Ishikawa (cell line): ENCODE data around the gene UPK3A.

Experiments
- CEBPB ChIP-seq: IDR thresholded peaks from 2 replicates; pipeline ENCODE4 v1.6.1; 2012
- CREB1 ChIP-seq: IDR thresholded peaks from 2 replicates; pipeline ENCODE4 v1.6.1; 2012; ENCODE audit warnings: low read depth
- EGR1 ChIP-seq: IDR thresholded peaks from 2 replicates; pipeline ENCODE4 v1.6.1; 2012
- EP300 ChIP-seq: IDR thresholded peaks from 2 replicates; pipeline ENCODE4 v1.6.1; 2012; ENCODE audit warnings: borderline replicate concordance
- FOXM1 ChIP-seq: IDR thresholded peaks from 2 replicates; pipeline ENCODE4 v1.6.1; 2012; ENCODE audit warnings: low read depth, borderline replicate concordance
- MAX ChIP-seq: IDR thresholded peaks from 2 replicates; pipeline ENCODE4 v1.6.1; 2012
- NFIC ChIP-seq: IDR thresholded peaks from 2 replicates; pipeline ENCODE4 v1.6.1; 2012
- RAD21 ChIP-seq: IDR thresholded peaks from 2 replicates; pipeline ENCODE4 v1.6.1; 2012; ENCODE audit warnings: low read depth
- REST ChIP-seq: IDR thresholded peaks from 2 replicates; pipeline ENCODE4 v1.6.1; 2012; ENCODE audit warnings: low read depth, mild to moderate bottlenecking
- TAF1 ChIP-seq: IDR thresholded peaks from 2 replicates; pipeline ENCODE4 v1.6.1; 2012; ENCODE audit warnings: low read depth, mild to moderate bottlenecking
- TCF12 ChIP-seq: IDR thresholded peaks from 2 replicates; pipeline ENCODE4 v1.6.1; 2012; ENCODE audit warnings: low read depth
- TEAD4 ChIP-seq: IDR thresholded peaks from 2 replicates; pipeline ENCODE4 v1.6.1; 2012
- USF1 ChIP-seq: IDR thresholded peaks from 2 replicates; pipeline ENCODE4 v1.6.1; 2012
- YY1 ChIP-seq: IDR thresholded peaks from 2 replicates; pipeline ENCODE4 v1.6.1; 2012; ENCODE audit warnings: low read depth
- ZBTB7A ChIP-seq: IDR thresholded peaks from 2 replicates; pipeline ENCODE4 v1.6.1; 2012; ENCODE audit warnings: low read depth

Gene UPK3A

GRCh38 chr22:45335854-45336522 lies 51.2 kb downstream of the UPK3A start:
- no peak for TF ChIP-seq CREB1
- no peak for TF ChIP-seq EGR1
- no peak for TF ChIP-seq NFIC
- TF ChIP-seq TEAD4: no peak
- no peak for TF ChIP-seq TCF12
- TF ChIP-seq REST: no peak
- TF ChIP-seq RAD21: no peak
- TF ChIP-seq ZBTB7A: no peak
- no peak for TF ChIP-seq EP300
- TF ChIP-seq TAF1: no peak
- no peak for TF ChIP-seq MAX
- no peak for TF ChIP-seq USF1

GRCh38 chr22:45336971-45337431 lies 52.3 kb downstream of the UPK3A start:
- TF ChIP-seq TEAD4: no peak
- TF ChIP-seq ZBTB7A: no peak

- TF ChIP-seq CREB1 (no peak), FOXM1 (no peak), CEBPB (no peak), TAF1 (no peak), TCF12 (no peak), RAD21 (no peak), EP300 (no peak), ZBTB7A (no peak), EGR1 (no peak), USF1 (no peak), MAX (no peak), YY1 (no peak), NFIC (no peak), TEAD4 (no peak), REST (no peak)
These were observed 52.8 kb downstream of the UPK3A start for GRCh38 chr22:45337536-45337935.

GRCh38 chr22:45338795-45339194 lies 54.0 kb downstream of the UPK3A start:
- TF ChIP-seq YY1: no peak
- no peak for TF ChIP-seq FOXM1
- TF ChIP-seq EGR1: no peak
- TF ChIP-seq REST: no peak
- TF ChIP-seq TAF1: no peak
- TF ChIP-seq EP300: no peak
- TF ChIP-seq MAX: no peak
- TF ChIP-seq RAD21: no peak
- no peak for TF ChIP-seq NFIC
- TF ChIP-seq USF1: no peak
- no peak for TF ChIP-seq TCF12
- TF ChIP-seq TEAD4: no peak
- no peak for TF ChIP-seq CREB1

GRCh38 chr22:45340323-45340722 lies 55.6 kb downstream of the UPK3A start:
- TF ChIP-seq CREB1 (no peak), TAF1 (no peak), NFIC (no peak), ZBTB7A (no peak), RAD21 (no peak), TEAD4 (no peak), USF1 (no peak), MAX (no peak), TCF12 (no peak), EP300 (no peak), EGR1 (no peak), REST (no peak), FOXM1 (no peak), CEBPB (no peak), YY1 (no peak)
